ENCODE measurements around the gene TMEM170A.
"Not testable (repeated sequence)": the region's sequence is repeated elsewhere in the genome, so short reads cannot be mapped to it uniquely, and the experiment has no call there.

TMEM170A gene

GRCh38 chr16:75483222-75483621, 18.7 kb upstream of the TMEM170A start:
- no peak for DNase-seq (ENCODE audit: low read depth, low spot score)
- H3K4me3 ChIP-seq (ENCODE audit: low read length) = no peak overlapping the region

- no peak overlapping the region for H3K4me3 ChIP-seq (ENCODE audit: low read length)
- no peak for DNase-seq (ENCODE audit: low read depth, low spot score)
Observed at GRCh38 chr16:75482434-75483205, 18.1 kb upstream of the TMEM170A start.

DNA sequence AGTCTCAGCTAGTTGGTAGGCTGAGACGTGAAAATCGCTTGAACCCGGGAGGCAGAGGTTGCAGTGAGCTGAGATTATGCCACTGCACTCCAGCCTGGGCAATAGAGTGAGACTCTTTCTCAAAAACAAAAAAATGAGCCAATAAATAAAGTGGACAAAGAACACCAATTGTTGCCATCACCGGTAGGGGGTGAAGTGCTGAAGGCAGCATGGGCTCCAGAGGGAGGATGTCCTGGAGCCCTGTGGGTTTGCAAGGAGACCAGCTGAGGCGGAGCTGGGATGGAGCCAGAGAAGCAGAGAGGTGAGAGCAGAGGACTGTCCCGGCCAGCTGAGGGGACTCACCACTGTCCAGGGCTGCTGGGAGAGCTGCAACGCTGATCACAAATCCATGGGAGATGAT, 17.0 kb upstream of the TMEM170A start:
- no peak for DNase-seq (ENCODE audit: low read depth, low spot score)
- H3K4me3 ChIP-seq (ENCODE audit: low read length) = no peak overlapping the region

GRCh38 chr16:75479421-75479990, 15.0 kb upstream of the TMEM170A start:
- no peak for DNase-seq (ENCODE audit: low read depth, low spot score)
- no peak overlapping the region for H3K4me3 ChIP-seq (ENCODE audit: low read length)

GRCh38 chr16:75478480-75479345, 14.2 kb upstream of the TMEM170A start:
- H3K4me3 ChIP-seq (ENCODE audit: low read length) = no peak overlapping the region
- no peak for DNase-seq (ENCODE audit: low read depth, low spot score)

DNA sequence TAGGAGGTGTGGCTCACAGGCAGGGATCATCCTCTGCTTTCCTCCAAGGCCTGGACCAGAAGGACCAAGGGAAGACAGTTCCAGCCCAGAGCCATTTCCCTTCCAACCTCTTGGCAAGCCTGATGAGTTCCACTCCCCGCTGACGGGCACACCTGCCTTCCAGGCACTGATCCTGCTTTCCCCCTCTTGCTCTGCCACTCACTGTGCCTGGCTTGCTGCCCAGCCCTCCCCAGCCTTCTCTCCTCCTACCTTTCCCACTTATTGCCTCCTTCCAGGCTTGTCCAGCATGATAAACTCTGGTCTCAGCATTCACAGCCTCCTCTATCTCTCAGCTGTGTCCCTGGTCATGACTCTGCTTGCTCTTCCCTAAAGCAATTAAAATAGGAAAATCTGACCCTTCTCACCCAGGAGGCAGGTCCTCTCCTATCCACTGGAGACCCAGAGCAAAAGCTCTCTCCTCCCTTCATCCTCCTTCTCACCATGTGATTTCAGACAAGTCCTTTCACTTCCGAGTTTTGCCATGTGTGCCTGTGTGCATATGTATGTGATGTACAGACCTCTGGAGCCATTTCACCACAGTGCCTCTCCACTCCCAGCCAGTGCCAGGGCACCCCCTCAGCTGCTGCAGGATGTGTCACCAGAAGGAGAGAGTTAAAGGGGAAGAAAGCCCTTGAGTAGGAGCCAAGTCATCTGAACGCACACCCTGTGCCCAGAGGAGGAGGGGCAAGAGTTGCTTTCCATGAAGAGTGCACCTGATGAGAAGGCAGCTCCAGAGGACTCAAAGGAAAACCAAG, 13.4 kb upstream of the TMEM170A start:
- DNase-seq (ENCODE audit: low read depth, low spot score) = no peak

DNA sequence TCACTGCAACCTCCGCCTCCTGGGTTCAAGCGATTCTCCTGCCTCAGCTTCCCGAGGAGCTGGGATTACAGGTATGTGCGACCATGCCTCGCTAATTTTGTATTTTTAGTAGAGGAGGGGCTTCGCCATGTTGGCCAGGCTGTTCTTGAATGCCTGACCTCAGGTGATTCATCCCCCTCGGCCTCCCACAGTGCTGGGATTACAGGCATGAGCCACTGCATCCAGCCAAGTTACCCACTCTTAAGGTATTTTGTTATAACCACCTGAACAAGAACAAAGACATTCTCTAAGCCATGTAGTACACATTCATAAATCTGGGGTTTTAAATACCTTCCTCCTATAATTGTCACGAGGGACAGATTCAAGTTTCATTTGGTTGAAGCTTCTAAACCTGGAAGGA, 12.3 kb upstream of the TMEM170A start:
- no peak overlapping the region for H3K4me3 ChIP-seq (ENCODE audit: low read length)
- DNase-seq (ENCODE audit: low read depth, low spot score) = no peak

More for the DNA sequence above, 13.4 kb upstream of the TMEM170A start:
- H3K4me3 ChIP-seq (ENCODE audit: low read length) = no peak overlapping the region

DNA sequence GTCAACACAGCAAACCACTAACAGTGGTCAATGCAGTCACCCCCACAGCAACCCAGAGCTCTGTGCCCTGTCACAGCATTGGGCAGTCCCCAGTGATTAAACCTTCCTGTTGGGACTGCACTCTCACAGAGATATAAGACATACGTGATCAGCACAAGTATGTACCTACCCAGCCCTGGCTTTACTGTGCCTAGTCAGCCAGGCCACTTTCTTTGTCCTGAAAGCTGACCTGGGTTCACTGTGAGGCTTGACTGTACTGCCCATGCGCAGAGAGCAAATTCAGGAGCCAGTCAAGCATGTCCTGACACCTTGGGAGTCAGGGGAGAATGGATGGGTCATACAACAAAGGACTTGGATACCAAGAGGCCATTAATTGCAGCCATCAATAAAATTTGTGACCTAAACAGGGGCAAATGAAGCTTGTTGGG, 10.9 kb upstream of the TMEM170A start:
- H3K4me3 ChIP-seq (ENCODE audit: low read length) = no peak overlapping the region
- no peak for DNase-seq (ENCODE audit: low read depth, low spot score)

DNA sequence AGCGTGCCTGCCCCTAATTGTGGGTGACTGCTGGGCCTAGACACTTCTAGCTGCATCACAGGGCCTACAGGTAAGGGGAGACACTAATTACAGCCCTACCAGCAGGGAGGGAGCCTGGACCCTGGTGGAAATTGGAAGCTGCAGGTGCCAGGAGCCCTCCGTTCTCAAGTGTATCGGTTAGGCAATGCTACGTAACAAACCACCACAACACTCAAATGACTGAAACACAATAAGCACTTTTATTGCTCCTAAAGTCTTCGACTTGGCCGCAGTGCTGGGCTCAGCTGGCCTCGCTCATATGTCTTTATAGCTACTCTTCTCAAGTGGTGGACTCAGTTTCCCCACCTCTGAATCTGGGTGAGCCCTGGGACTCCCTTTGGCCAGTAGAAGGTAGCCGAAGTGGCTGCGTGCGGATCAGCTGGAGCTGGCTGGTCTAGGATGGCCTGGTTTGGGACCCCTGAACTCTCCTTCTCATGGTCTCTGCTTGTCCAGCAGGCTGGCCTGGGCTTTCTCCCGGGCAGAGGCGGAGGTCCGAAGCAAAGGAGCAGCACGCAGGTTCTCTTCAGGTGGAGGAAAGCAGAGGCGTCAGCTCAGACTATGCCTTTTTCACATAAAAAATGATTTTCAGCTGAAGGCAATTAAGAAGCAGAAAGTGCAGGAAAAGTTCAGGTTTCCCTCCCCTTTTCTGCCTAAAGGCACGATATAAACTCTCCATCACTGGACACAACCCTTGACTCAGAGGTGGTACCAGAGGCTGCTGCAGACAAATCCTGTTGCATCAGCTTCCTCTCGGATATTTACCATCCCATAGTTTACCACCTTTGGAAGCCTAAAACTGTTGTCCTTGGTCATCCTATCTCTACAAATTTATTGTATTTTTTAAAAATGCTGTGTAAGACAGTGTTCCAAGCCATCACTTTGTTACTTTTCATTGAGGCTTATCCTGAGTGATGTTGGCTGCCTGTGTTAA, 8.7 kb upstream of the TMEM170A start:
- no peak for DNase-seq (ENCODE audit: low read depth, low spot score)

GRCh38 chr16:75471723-75472633, 7.5 kb upstream of the TMEM170A start:
- H3K4me3 ChIP-seq (ENCODE audit: low read length) = no peak overlapping the region
- DNase-seq (ENCODE audit: low read depth, low spot score) = peak; percentile 21

More for the DNA sequence above, 8.7 kb upstream of the TMEM170A start:
- no peak overlapping the region for H3K4me3 ChIP-seq (ENCODE audit: low read length)

DNA sequence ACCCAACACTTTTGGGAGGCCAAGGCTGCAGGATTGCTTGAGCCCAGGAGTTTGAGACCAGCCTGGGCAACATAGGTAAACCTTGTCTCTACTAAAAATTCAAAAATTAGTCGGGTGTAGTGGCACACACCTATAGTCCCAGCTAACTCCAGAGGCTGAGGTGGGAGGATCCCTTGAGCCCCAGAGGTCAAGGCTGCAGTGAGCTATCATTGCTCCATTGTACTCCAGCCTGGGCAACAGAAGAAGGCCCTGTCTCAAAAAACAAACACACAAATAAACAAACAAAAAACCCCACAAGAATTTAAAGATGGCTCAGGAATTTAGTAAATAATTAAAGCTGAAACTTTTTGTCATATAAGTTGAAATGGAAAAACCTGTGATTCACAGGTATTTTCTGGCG, 2.3 kb upstream of the TMEM170A start:
- no peak for DNase-seq (ENCODE audit: low read depth, low spot score)
- H3K4me3 ChIP-seq (ENCODE audit: low read length) = no peak overlapping the region

GRCh38 chr16:75463389-75464121, 934 bp downstream of the TMEM170A start:
- DNase-seq (ENCODE audit: low read depth, low spot score) = not testable (repeated sequence)
- peak overlapping the region; percentile 72 for H3K4me3 ChIP-seq (ENCODE audit: low read length)

DNA sequence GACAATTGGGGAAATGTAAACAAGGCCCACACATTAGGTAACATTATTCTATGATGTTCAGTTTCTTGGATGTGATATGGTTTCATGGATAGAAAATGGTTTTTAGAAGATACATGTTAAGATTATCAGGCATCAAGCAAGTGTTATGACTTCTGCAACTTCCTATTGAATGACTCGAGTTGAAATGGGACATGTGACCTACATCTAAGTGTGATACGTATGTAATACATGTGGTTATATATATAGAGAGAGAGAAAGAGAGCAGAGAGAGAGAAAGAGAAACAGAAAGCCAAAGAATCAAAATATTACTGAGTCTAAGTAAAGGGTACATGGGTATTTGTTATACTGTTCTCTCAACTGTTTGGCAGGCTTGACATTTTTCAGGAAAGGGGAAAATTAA, 1.7 kb downstream of the TMEM170A start:
- peak; percentile 32 for DNase-seq (ENCODE audit: low read depth, low spot score)
- H3K4me3 ChIP-seq (ENCODE audit: low read length) = peak overlapping the region; percentile 72

- H3K4me3 ChIP-seq (ENCODE audit: low read length) = no peak overlapping the region
- DNase-seq (ENCODE audit: low read depth, low spot score) = no peak
Observed at GRCh38 chr16:75461575-75461974, 2.9 kb downstream of the TMEM170A start.

DNA sequence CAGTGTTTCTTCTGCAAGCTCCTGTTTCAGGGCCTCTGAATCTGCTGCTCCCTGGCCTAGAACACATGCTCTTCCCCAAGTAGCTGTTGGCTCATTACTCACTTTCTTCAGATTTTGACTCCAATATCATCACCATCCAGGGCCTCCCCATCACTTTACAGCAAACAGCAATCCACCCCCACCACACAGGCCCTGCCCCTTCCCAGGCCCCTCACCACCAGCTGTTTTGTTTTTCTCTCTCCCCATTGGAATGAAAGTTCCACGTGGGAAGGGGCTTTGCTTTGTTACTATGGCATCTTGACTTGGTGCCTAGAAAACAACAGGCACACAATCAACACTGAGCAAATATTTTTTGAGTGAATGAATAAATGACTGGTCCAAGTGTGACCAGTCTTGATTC, 4.0 kb downstream of the TMEM170A start:
- DNase-seq (ENCODE audit: low read depth, low spot score) = no peak
- no peak overlapping the region for H3K4me3 ChIP-seq (ENCODE audit: low read length)

DNA sequence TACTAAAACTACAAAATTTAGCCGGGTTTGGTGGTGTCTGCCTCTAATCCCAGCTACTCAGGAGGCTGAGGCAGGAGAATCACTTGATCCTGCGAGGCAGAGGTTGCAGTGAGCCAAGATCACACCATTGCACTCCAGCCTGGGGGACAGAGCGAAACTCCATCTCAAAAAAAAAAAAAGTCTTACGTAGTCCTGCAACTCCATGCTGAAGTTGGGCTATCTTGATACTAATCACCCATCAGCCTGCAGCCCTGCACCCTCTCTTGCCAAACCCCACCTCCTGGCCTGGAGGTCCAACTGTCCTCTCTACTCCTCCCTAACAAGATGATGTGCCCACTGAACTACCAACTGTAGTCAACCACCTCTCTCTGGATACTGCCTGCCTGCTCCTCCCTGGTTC, 4.8 kb downstream of the TMEM170A start:
- no peak overlapping the region for H3K4me3 ChIP-seq (ENCODE audit: low read length)
- DNase-seq (ENCODE audit: low read depth, low spot score) = no peak

- DNase-seq (ENCODE audit: low read depth, low spot score) = no peak
- no peak overlapping the region for H3K4me3 ChIP-seq (ENCODE audit: low read length)
Observed at GRCh38 chr16:75458439-75458838, 6.0 kb downstream of the TMEM170A start.
